K562 (cell line): Measurements from ENCODE around the gene NES. TPM values are rescaled to one million over a fixed set of nuclear protein-coding genes. Genes with fewer than 3 reads are reported as not detected.

Source experiments
- BACH1 ChIP-seq: fragments of 200-800 bp; sonication (Bioruptor generic); IDR thresholded peaks from 2 replicates; pipeline ENCODE4 v1.6.1; 2016; ENCODE audit warnings: missing genetic modification characterization, missing compliant biosample characterization
- CEBPB ChIP-seq: fragments of 450-650 bp; IDR thresholded peaks from 2 replicates; pipeline ENCODE4 v1.6.1; 2016; ENCODE audit warnings: missing genetic modification characterization, missing compliant biosample characterization
- E2F4 ChIP-seq: sonication (generic); formaldehyde crosslinking; IDR thresholded peaks from 2 replicates; pipeline ENCODE4 v1.8.0; 2022; ENCODE audit warnings: mild to moderate bottlenecking, low read depth, missing genetic modification reagents
- EWSR1 ChIP-seq: fragments of 450-650 bp; IDR thresholded peaks from 2 replicates; pipeline ENCODE4 v1.6.1; 2018; ENCODE audit warnings: borderline replicate concordance, mild to moderate bottlenecking, low read depth, moderate library complexity; ENCODE audit not compliant: partially characterized antibody
- HDAC1 ChIP-seq, 2 experiments: fragments of 450-650 bp; IDR thresholded peaks; 2 replicates each; pipeline ENCODE4 v1.6.1; 2016 to 2017; ENCODE audit warnings: inconsistent platforms in 1 of 2, mild to moderate bottlenecking in 1 of 2, moderate library complexity in 1 of 2
- JUND ChIP-seq, 2 experiments: IDR thresholded peaks; 2 replicates in 1 of 2; 3 replicates in 1 of 2; pipeline ENCODE4 v1.6.1; 2011; ENCODE audit warnings: borderline replicate concordance in 2 of 2, low read depth in 2 of 2, low read length in 2 of 2, improper control_type of control experiment in 1 of 2, missing biosample characterization in 1 of 2, missing genetic modification characterization in 1 of 2, missing genetic modification reagents in 1 of 2
- KDM2B ChIP-seq: fragments of 250-450 bp; sonication (Bioruptor Pico); IDR thresholded peaks from 2 replicates; pipeline ENCODE4 v1.8.0; 2021; ENCODE audit warnings: mild to moderate bottlenecking, moderate library complexity
- KDM5B ChIP-seq: fragments of 200-600 bp; sonication (generic); IDR thresholded peaks from 2 replicates; pipeline ENCODE4 v1.6.1; 2012; ENCODE audit warnings: low read depth, mild to moderate bottlenecking, moderate library complexity, low read length, control low read depth, inconsistent platforms; ENCODE audit not compliant: insufficient replicate concordance
- KLF6 ChIP-seq: fragments of 250-450 bp; sonication (Bioruptor Pico); IDR thresholded peaks from 2 replicates; pipeline ENCODE4 v1.4.0; 2020; ENCODE audit warnings: mild to moderate bottlenecking, moderate library complexity, borderline replicate concordance
- MNT ChIP-seq, 2 experiments: fragments of 450-650 bp; conservative IDR thresholded peaks; 2 replicates each; pipeline ENCODE4 v1.6.1; 2017; ENCODE audit warnings: mild to moderate bottlenecking in 2 of 2, moderate library complexity in 2 of 2
- MYNN ChIP-seq, 2 experiments: sonication (generic); formaldehyde crosslinking in 1 of 2; IDR thresholded peaks; 2 replicates each; pipeline versions ENCODE4 v1.5.0 to v1.6.1; 2016 to 2020; ENCODE audit warnings: antibody characterized with exemption in 1 of 2, missing genetic modification reagents in 1 of 2
- NR1H2 ChIP-seq: sonication (generic); formaldehyde crosslinking; IDR thresholded peaks from 2 replicates; pipeline ENCODE4 v1.4.0; 2020; ENCODE audit warnings: mild to moderate bottlenecking, missing genetic modification reagents
- NR4A1 ChIP-seq, 2 experiments: fragments of 250-450 bp in 1 of 2; fragments of 450-650 bp in 1 of 2; sonication (Bioruptor Pico) in 1 of 2; IDR thresholded peaks; 2 replicates each; pipeline versions ENCODE4 v1.4.0 to v1.6.1; 2016 to 2020; ENCODE audit warnings: mild to moderate bottlenecking in 2 of 2, missing compliant biosample characterization in 1 of 2, missing genetic modification characterization in 1 of 2, moderate library complexity in 1 of 2
- SP2 ChIP-seq: IDR thresholded peaks from 2 replicates; pipeline ENCODE4 v1.6.1; 2011; ENCODE audit warnings: mild to moderate bottlenecking, low read depth, low read length, moderate library complexity; ENCODE audit not compliant: poor library complexity, severe bottlenecking; ENCODE audit errors: extremely low read depth
- TRIM25 ChIP-seq: fragments of 450-650 bp; IDR thresholded peaks from 2 replicates; pipeline ENCODE4 v1.7.0; 2016; ENCODE audit warnings: borderline replicate concordance
- polyA plus RNA-seq, 8 experiments: library from polyadenylated mRNA; depleted of rRNA in 4 of 8; stranded (reverse) in 5 of 8; unstranded in 3 of 8; fragments of >200 nt; fragmentation: Nextera tagmentation in 2 of 8; fragmentation: Illumina TruSeq in 1 of 8; extraction: Ambion mirVana in 2 of 8; extraction: Trizol in 1 of 8; gene quantifications; 2 replicates each; pipeline versions ENCODE4 v1.2.1 to v1.2.3, GENCODE V29; 2011 to 2014; ENCODE audit warnings: inconsistent platforms in 1 of 8, missing spikeins in 1 of 8
- total RNA-seq, 7 experiments: library from RNA; depleted of rRNA in 6 of 7; stranded (reverse); fragments of >200 nt in 6 of 7; fragmentation: Illumina TruSeq in 2 of 7; extraction: Trizol in 2 of 7; gene quantifications; 2 replicates each; pipeline versions ENCODE4 v1.2.1 to v1.2.3, GENCODE V29; 2011 to 2021; ENCODE audit warnings: low replicate concordance in 1 of 7

NES gene
- total and polyA plus RNA-seq, 9 of the 15 experiments (the other 6 are each of a cell fraction or from before 2014, with no cell fraction given) = 0.10 to 8.6 (median 4.2) TPM

GRCh38 chr1:156673387-156674121 is 3.7 kb downstream of the NES start (continued):
- TF ChIP-seq E2F4 (CRISPR knock-in tag) (no peak), BACH1 (no peak), KDM5B (no peak), KLF6 (no peak), SP2 (no peak), MNT (conservative IDR thresholded peaks at IDR 0.05) (no peak), NR1H2 (CRISPR knock-in tag) (no peak), EWSR1 (no peak), JUND (IDR thresholded peaks at IDR 0.05; ENCODE audit: borderline replicate concordance, low read depth, low read length) (peak; percentile 86), JUND (tag; IDR thresholded peaks at IDR 0.05; ENCODE audit: borderline replicate concordance, low read depth, low read length) (peak; percentile 66; the same call in 1 of the 3 replicates), HDAC1 (IDR thresholded peaks at IDR 0.05) (0 out of 4 replicates have a peak, but pooled peaks of 1 of the 2 experiments have one; percentile 10), NR4A1 (CRISPR knock-in tag; IDR thresholded peaks at IDR 0.05) (no peak), NR4A1 (tag; IDR thresholded peaks at IDR 0.05) (no peak), MYNN (IDR thresholded peaks at IDR 0.05) (no peak), MYNN (CRISPR knock-in tag; IDR thresholded peaks at IDR 0.05) (no peak), KDM2B (CRISPR knock-in tag) (no peak), TRIM25 (no peak), CEBPB (tag) (no peak)
- TF ChIP-seq, all 486 proteins: peak for 12
